ENCODE measurements around the gene FGF11.

GRCh38 chr17:7389924-7390910 is 49.1 kb upstream of the FGF11 start:
- TF ChIP-seq TBX2 (CRISPR knock-in tag; IDR thresholded peaks at IDR 0.05; ENCODE audit: borderline replicate concordance) (no peak), JUN (CRISPR knock-in tag; IDR thresholded peaks at IDR 0.05) (no peak), CREB1 (IDR thresholded peaks at IDR 0.05) (no peak), CREB1 (CRISPR knock-in tag; IDR thresholded peaks at IDR 0.05) (no peak), POLR2AphosphoS5 (IDR thresholded peaks at IDR 0.05; ENCODE audit: low read depth, low read length) (no peak), POLR2A (IDR thresholded peaks at IDR 0.05; ENCODE audit: insufficient read depth in 1 of 2, low read depth in 2 of 2, low read length in 2 of 2) (no peak), HNF1B (CRISPR knock-in tag; IDR thresholded peaks at IDR 0.05) (no peak), ZNF780A (CRISPR knock-in tag; IDR thresholded peaks at IDR 0.05) (no peak), ZNF264 (CRISPR knock-in tag; IDR thresholded peaks at IDR 0.05) (no peak), POGK (CRISPR knock-in tag; conservative IDR thresholded peaks at IDR 0.05) (no peak), HDAC6 (IDR thresholded peaks at IDR 0.05; ENCODE audit: low read depth, low read length) (no peak), ZBTB10 (CRISPR knock-in tag; IDR thresholded peaks at IDR 0.05; ENCODE audit: borderline replicate concordance) (no peak), KDM5B (CRISPR knock-in tag; IDR thresholded peaks at IDR 0.05; ENCODE audit: borderline replicate concordance) (no peak), PHB2 (IDR thresholded peaks at IDR 0.05; ENCODE audit: partially characterized antibody) (no peak)

All from HepG2 (cell line).